Effector memory CD4-positive, alpha-beta T cell (primary cell): Measurements from ENCODE around the gene NDUFA8.

ENCODE experiments used
- DNase-seq, 3 donors: peaks; one replicate each; pipeline ENCODE4 v3.0.0-alpha.2; 2020
- H3K27ac ChIP-seq: 2 replicates; pipeline ENCODE4 v1.7.0; 2013; ENCODE audit warnings: mild to moderate bottlenecking, low read length, moderate library complexity; ENCODE audit not compliant: insufficient read depth, poor library complexity, severe bottlenecking
- H3K27me3 ChIP-seq: replicated peaks from 2 replicates; pipeline ENCODE4 v1.7.0; 2013; ENCODE audit warnings: mild to moderate bottlenecking, low read length; ENCODE audit not compliant: insufficient read depth, control insufficient read depth, poor library complexity, severe bottlenecking
- H3K36me3 ChIP-seq: 2 replicates; pipeline ENCODE4 v1.7.0; 2013; ENCODE audit warnings: mild to moderate bottlenecking, low read length, moderate library complexity; ENCODE audit not compliant: control insufficient read depth, insufficient read depth
- H3K4me1 ChIP-seq: 2 replicates; pipeline ENCODE4 v1.7.0; 2013; ENCODE audit warnings: low read length, mild to moderate bottlenecking; ENCODE audit not compliant: control insufficient read depth, insufficient read depth, poor library complexity, severe bottlenecking
- H3K4me3 ChIP-seq: 2 replicates; pipeline ENCODE4 v1.7.0; 2013; ENCODE audit warnings: low read length, low read depth, mild to moderate bottlenecking; ENCODE audit not compliant: insufficient read depth, poor library complexity, severe bottlenecking
- H3K9me3 ChIP-seq: 2 replicates; pipeline ENCODE4 v1.7.0; 2013; ENCODE audit warnings: mild to moderate bottlenecking, low read length, moderate library complexity; ENCODE audit not compliant: control insufficient read depth

Gene NDUFA8

GRCh38 chr9:122162415-122162814, 2.8 kb upstream of the NDUFA8 start:
- Histone ChIP-seq H3K27me3 (no peaks in the 10 kb centered on the region), H3K4me1 (no peaks in the 10 kb centered on the region), H3K9me3 (no peaks in the 10 kb centered on the region), H3K36me3 (no peaks in the 10 kb centered on the region), H3K27ac (no peak overlapping the region), H3K4me3 (no peak overlapping the region)
- no peak for DNase-seq

GRCh38 chr9:122159925-122160246, 307 bp upstream of the NDUFA8 start:
- H3K27me3 ChIP-seq = no peaks in the 10 kb centered on the region
- H3K9me3 ChIP-seq = no peaks in the 10 kb centered on the region
- H3K36me3 ChIP-seq = no peaks in the 10 kb centered on the region
- H3K27ac ChIP-seq = peak overlapping the region; percentile 79
- no peaks in the 10 kb centered on the region for H3K4me1 ChIP-seq
- H3K4me3 ChIP-seq = peak overlapping the region; percentile 73
- no peak for DNase-seq

- Histone ChIP-seq H3K4me3 (no peak overlapping the region), H3K9me3 (no peaks in the 10 kb centered on the region), H3K4me1 (no peaks in the 10 kb centered on the region), H3K27ac (no peak overlapping the region), H3K27me3 (no peaks in the 10 kb centered on the region), H3K36me3 (no peaks in the 10 kb centered on the region)
- no peak for DNase-seq
Measured at GRCh38 chr9:122158202-122158601, 1.4 kb downstream of the NDUFA8 start.

- DNase-seq = no peak
- no peaks in the 10 kb centered on the region for H3K4me1 ChIP-seq
- no peaks in the 10 kb centered on the region for H3K27me3 ChIP-seq
- H3K4me3 ChIP-seq = no peak overlapping the region
- no peak overlapping the region for H3K27ac ChIP-seq
- H3K9me3 ChIP-seq = no peaks in the 10 kb centered on the region
- H3K36me3 ChIP-seq = peaks cover 5% of the 10 kb centered on the region
Measured at GRCh38 chr9:122155796-122156195, 3.8 kb downstream of the NDUFA8 start.

- Histone ChIP-seq H3K27me3 (no peaks in the 10 kb centered on the region), H3K4me1 (no peaks in the 10 kb centered on the region), H3K27ac (no peak overlapping the region), H3K4me3 (no peak overlapping the region), H3K9me3 (no peaks in the 10 kb centered on the region), H3K36me3 (peaks cover 20% of the 10 kb centered on the region)
- DNase-seq = no peak
Measured at GRCh38 chr9:122151267-122151828, 8.2 kb downstream of the NDUFA8 start.

GRCh38 chr9:122145592-122145863, 14.1 kb downstream of the NDUFA8 start:
- no peaks in the 10 kb centered on the region for H3K9me3 ChIP-seq
- DNase-seq = no peak
- no peak overlapping the region for H3K4me3 ChIP-seq
- peaks cover 50% of the 10 kb centered on the region for H3K36me3 ChIP-seq
- H3K27ac ChIP-seq = no peak overlapping the region
- no peaks in the 10 kb centered on the region for H3K4me1 ChIP-seq
- no peaks in the 10 kb centered on the region for H3K27me3 ChIP-seq

- Histone ChIP-seq H3K4me3 (no peak overlapping the region), H3K36me3 (peaks cover 50% of the 10 kb centered on the region), H3K27ac (no peak overlapping the region), H3K27me3 (no peaks in the 10 kb centered on the region), H3K9me3 (no peaks in the 10 kb centered on the region), H3K4me1 (no peaks in the 10 kb centered on the region)
- no peak for DNase-seq
Measured at GRCh38 chr9:122144836-122145591, 14.6 kb downstream of the NDUFA8 start.

GRCh38 chr9:122143876-122144405, 15.6 kb downstream of the NDUFA8 start:
- Histone ChIP-seq H3K27ac (no peak overlapping the region), H3K9me3 (no peaks in the 10 kb centered on the region), H3K36me3 (peaks cover 50% of the 10 kb centered on the region), H3K4me1 (no peaks in the 10 kb centered on the region), H3K27me3 (no peaks in the 10 kb centered on the region), H3K4me3 (no peak overlapping the region)
- no peak for DNase-seq

GRCh38 chr9:122143296-122143695, 16.3 kb downstream of the NDUFA8 start:
- DNase-seq = no peak
- Histone ChIP-seq H3K4me1 (no peaks in the 10 kb centered on the region), H3K27ac (no peak overlapping the region), H3K27me3 (no peaks in the 10 kb centered on the region), H3K4me3 (no peak overlapping the region), H3K9me3 (no peaks in the 10 kb centered on the region), H3K36me3 (peaks cover 50% of the 10 kb centered on the region)

GRCh38 chr9:122141671-122142070, 17.9 kb downstream of the NDUFA8 start:
- H3K27me3 ChIP-seq = no peaks in the 10 kb centered on the region
- H3K27ac ChIP-seq = no peak overlapping the region
- DNase-seq = no peak
- no peak overlapping the region for H3K4me3 ChIP-seq
- H3K4me1 ChIP-seq = no peaks in the 10 kb centered on the region
- peaks cover 38% of the 10 kb centered on the region for H3K36me3 ChIP-seq
- no peaks in the 10 kb centered on the region for H3K9me3 ChIP-seq
